GM12864 (cell line): ENCODE measurements around the gene RFFL.

Experiments
- DNase-seq: peaks from one replicate; pipeline ENCODE4 v3.0.0-alpha.2; 2011; ENCODE audit warnings: low read depth
- H3K4me3 ChIP-seq: 2 replicates; pipeline ENCODE4 v1.5.1; 2011; ENCODE audit warnings: mild to moderate bottlenecking, low read depth, low read length, control low read depth
- CTCF ChIP-seq: IDR thresholded peaks from 2 replicates; pipeline ENCODE4 v1.5.1; 2011; ENCODE audit warnings: low read depth, mild to moderate bottlenecking, moderate library complexity, low read length, control low read depth, inconsistent platforms; ENCODE audit errors: missing control alignments

RFFL gene

DNA sequence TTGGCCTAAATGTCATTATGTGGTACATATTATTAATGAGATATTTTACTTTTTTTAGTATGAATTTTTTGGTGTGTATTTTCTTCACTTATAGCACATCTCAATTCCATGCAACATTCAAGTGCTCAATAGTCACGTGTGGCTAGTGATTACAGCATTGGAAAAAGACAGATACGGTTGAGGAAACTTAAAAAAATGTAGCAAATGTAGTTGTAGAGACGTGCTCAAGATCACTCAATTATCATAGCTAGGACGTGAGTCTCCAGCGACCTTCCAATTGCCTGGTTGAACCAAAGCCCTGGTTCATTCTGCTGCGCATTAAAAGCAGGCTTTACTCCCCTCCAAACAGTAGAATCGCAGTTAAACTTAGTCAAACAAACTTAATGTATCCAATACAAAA lies 84.4 kb downstream of the RFFL start:
- no peak for TF ChIP-seq CTCF
- no peak for DNase-seq
- H3K4me3 ChIP-seq: no peak overlapping the region

- no peak for DNase-seq
- H3K4me3 ChIP-seq: no peak overlapping the region
- no peak for TF ChIP-seq CTCF
Measured at GRCh38 chr17:34974794-34975785, 88.4 kb downstream of the RFFL start.

GRCh38 chr17:34974179-34974578 lies 89.3 kb downstream of the RFFL start:
- H3K4me3 ChIP-seq: no peak overlapping the region
- TF ChIP-seq CTCF: no peak
- no peak for DNase-seq

DNA sequence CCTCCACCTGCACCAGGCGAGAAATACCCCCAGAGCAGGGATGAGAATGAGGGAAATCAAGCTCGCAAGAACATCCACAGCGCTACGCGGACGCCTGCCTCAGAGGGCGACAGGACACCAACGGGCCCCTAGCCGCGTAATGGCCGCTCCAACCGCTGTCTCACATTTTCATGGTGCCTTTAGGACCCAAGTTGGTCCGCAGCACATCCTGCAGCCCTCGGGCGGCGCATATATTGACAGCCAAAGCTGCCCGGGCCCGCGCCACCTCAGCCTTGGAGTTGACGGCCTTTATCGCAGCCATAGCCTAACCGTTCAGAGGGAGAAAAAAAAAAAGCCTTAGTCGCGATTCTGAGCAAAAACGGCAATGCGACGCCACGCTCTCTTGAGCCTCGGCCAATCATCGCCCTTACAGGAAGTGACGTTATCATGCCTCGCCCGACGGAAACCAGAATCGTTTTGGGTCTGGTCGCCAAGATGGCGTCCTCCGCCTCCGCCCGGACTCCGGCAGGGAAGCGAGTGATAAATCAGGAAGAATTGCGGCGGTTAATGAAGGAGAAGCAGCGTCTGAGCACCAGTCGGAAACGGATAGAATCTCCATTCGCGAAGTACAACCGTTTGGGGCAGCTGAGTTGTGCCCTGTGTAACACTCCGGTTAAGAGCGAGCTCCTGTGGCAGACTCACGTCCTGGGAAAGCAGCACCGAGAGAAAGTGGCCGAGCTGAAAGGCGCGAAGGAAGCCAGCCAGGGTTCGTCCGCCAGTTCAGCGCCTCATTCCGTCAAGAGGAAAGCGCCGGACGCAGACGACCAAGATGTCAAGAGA lies 102.2 kb downstream of the RFFL start, which contains the start of the genes CCT6B and ZNF830:
Gene CCT6B (minus strand): TSS at position 368 of the 819 bp plus-strand sequence. CDS start 67 bp downstream, at position 301.
Gene ZNF830 (plus strand): TSS at position 448 of the 819 bp plus-strand sequence. CDS start 27 bp downstream, at position 475.
- H3K4me3 ChIP-seq: peak within 1 kb of the TSS; percentile 76
- TF ChIP-seq CTCF: no peak
- DNase-seq: peak; percentile 90

DNA sequence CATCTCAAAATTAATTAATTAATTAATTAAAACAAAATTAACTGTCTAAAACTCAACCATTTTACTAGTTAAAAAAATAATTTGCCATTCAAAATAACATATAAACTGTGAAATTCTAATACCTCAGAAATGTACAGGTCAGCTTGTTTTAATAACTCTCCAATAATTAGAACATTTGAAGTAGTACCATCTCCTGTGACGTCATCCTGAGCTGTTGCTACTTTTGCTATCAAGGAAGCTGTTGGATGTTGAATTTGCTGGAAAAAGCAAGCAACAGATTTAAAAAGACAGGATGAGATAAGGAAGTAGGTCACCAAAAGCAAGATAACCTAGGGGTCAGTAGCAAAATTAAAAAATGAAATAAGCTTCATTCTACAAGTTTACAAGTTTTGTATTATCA lies 105.1 kb downstream of the RFFL start:
- H3K4me3 ChIP-seq: no peak overlapping the region
- DNase-seq: no peak
- TF ChIP-seq CTCF: no peak
